Measurements from ENCODE around the gene PC.

DNA sequence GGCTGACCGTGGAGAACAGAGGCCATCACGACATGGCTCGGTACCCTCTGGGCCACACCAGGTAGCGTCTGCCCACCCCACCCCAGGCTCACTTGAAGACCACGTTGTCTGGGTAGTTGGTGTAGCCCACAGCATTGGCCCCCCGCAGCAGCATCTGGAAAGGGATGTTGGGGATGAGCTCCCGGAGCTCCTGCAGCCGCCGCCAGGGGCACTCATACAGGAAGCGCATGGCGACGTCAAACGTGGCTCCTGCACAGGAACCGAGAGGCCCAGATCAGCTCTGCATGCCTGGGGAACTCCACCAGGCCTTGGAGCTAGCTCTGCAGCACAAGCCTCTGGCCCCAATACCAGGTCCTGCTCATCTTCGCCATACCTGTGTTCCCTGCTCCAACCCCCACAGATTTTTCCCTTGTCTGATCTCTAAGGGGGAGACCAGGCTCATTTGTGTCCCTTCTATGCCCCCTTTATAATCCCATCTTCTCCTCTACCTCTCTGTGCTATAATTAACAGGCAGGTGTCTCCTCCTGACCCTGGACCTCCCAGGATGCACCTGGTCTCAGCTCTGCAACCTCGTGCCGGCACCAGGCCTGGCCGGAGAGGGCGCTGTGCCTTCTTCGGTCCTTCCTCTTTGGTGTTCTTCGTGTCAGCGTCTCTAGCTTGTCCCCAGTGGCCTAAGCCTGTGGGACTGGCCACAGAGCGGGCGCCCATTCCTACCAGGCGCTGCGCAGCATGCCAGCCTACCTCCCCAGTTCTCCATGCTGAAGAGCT lies 106.3 kb downstream of the PC start:
- TF ChIP-seq, protein P1, sequence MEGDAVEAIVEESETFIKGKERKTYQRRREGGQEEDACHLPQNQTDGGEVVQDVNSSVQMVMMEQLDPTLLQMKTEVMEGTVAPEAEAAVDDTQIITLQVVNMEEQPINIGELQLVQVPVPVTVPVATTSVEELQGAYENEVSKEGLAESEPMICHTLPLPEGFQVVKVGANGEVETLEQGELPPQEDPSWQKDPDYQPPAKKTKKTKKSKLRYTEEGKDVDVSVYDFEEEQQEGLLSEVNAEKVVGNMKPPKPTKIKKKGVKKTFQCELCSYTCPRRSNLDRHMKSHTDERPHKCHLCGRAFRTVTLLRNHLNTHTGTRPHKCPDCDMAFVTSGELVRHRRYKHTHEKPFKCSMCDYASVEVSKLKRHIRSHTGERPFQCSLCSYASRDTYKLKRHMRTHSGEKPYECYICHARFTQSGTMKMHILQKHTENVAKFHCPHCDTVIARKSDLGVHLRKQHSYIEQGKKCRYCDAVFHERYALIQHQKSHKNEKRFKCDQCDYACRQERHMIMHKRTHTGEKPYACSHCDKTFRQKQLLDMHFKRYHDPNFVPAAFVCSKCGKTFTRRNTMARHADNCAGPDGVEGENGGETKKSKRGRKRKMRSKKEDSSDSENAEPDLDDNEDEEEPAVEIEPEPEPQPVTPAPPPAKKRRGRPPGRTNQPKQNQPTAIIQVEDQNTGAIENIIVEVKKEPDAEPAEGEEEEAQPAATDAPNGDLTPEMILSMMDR (IDR thresholded peaks at IDR 0.05; ENCODE audit: poor library complexity), result peak; percentile 10
- TF ChIP-seq EZH2 (IDR thresholded peaks at IDR 0.05; ENCODE audit: borderline replicate concordance), result no peak
- no peak for TF ChIP-seq EZH2phosphoT487 (IDR thresholded peaks at IDR 0.05; ENCODE audit: low read depth, severe bottlenecking, unreplicated experiment)

Measured in hepatocyte (in vitro differentiated cells).